Astrocyte (in vitro differentiated cells and primary cell): ENCODE results near the gene CPA5.

Experiments used
- EZH2 ChIP-seq: IDR thresholded peaks from 2 replicates; pipeline ENCODE4 v1.6.1; 2012; ENCODE audit warnings: mild to moderate bottlenecking, low read length, inconsistent platforms; ENCODE audit not compliant: insufficient read depth
- TF ChIP-seq, protein P1 (sequence below): IDR thresholded peaks from 2 replicates; pipeline ENCODE4 v1.5.1; 2011; ENCODE audit warnings: low read depth, mild to moderate bottlenecking, inconsistent platforms, low read length, moderate library complexity; ENCODE audit not compliant: insufficient read depth

DNA sequence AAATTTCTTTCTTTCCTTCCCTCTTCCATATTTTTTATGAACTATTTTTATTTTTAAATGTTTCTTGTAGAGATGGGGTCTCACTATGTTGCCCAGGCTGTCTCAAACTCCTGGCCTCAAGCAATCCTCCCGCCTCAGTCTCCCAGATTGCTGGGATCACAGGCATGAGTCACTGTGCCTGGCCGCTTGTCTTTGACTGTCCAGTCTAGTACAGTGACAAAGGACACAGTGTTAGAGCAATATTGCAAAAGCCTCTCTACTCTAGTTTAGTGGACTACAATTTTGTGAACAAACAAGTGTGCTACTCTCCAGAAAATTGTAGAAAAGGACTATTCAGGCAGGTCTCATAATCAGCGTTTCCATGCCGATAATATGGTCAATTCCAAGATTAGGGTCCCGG is 40.6 kb upstream of the CPA5 start:
- TF ChIP-seq EZH2: no peak
- TF ChIP-seq, protein P1, sequence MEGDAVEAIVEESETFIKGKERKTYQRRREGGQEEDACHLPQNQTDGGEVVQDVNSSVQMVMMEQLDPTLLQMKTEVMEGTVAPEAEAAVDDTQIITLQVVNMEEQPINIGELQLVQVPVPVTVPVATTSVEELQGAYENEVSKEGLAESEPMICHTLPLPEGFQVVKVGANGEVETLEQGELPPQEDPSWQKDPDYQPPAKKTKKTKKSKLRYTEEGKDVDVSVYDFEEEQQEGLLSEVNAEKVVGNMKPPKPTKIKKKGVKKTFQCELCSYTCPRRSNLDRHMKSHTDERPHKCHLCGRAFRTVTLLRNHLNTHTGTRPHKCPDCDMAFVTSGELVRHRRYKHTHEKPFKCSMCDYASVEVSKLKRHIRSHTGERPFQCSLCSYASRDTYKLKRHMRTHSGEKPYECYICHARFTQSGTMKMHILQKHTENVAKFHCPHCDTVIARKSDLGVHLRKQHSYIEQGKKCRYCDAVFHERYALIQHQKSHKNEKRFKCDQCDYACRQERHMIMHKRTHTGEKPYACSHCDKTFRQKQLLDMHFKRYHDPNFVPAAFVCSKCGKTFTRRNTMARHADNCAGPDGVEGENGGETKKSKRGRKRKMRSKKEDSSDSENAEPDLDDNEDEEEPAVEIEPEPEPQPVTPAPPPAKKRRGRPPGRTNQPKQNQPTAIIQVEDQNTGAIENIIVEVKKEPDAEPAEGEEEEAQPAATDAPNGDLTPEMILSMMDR: no peak
